Measurements from ENCODE around the gene SDHB.

SDHB gene

GRCh38 chr1:17094664-17095063, 40.8 kb upstream of the SDHB start:
- Histone ChIP-seq H3K9ac (ENCODE audit: low read depth in 1 of 2, low read length in 2 of 2) (no peak overlapping the region), H3K9me3 (ENCODE audit: control insufficient read depth in 2 of 2, low read length in 2 of 2) (no peaks in the 10 kb centered on the region), H3K27ac (ENCODE audit: low read depth in 2 of 2, low read length in 2 of 2) (no peak overlapping the region), H3K27me3 (ENCODE audit: control insufficient read depth in 2 of 2, insufficient read depth in 2 of 2, low read length in 2 of 2) (no peaks in the 10 kb centered on the region), H3K4me3 (ENCODE audit: low read length in 2 of 2) (no peak overlapping the region), H3K4me1 (ENCODE audit: control insufficient read depth in 2 of 2, insufficient read depth in 2 of 2, low read length in 2 of 2) (peaks cover 3 to 8% of the 10 kb centered on the region in 2 donors), H3K36me3 (ENCODE audit: control insufficient read depth in 2 of 2, insufficient read depth in 2 of 2, low read length in 2 of 2) (peaks cover 58 to 62% of the 10 kb centered on the region in 2 donors)

GRCh38 chr1:17093822-17094393, 40.1 kb upstream of the SDHB start:
- no peak overlapping the region for H3K9ac ChIP-seq (ENCODE audit: low read depth in 1 of 2, low read length in 2 of 2)

GRCh38 chr1:17091252-17091651, 37.4 kb upstream of the SDHB start:
- H3K36me3 ChIP-seq (ENCODE audit: control insufficient read depth in 2 of 2, insufficient read depth in 2 of 2, low read length in 2 of 2), result peaks cover 58 to 72% of the 10 kb centered on the region in 2 donors
- no peak overlapping the region for H3K27ac ChIP-seq (ENCODE audit: low read depth in 2 of 2, low read length in 2 of 2)

More at GRCh38 chr1:17093822-17094393, 40.1 kb upstream of the SDHB start:
- peaks cover 57 to 68% of the 10 kb centered on the region in 2 donors for H3K36me3 ChIP-seq (ENCODE audit: control insufficient read depth in 2 of 2, insufficient read depth in 2 of 2, low read length in 2 of 2)
- no peak overlapping the region for H3K4me3 ChIP-seq (ENCODE audit: low read length in 2 of 2)
- peaks cover 3 to 8% of the 10 kb centered on the region in 2 donors for H3K4me1 ChIP-seq (ENCODE audit: control insufficient read depth in 2 of 2, insufficient read depth in 2 of 2, low read length in 2 of 2)
- H3K27me3 ChIP-seq (ENCODE audit: control insufficient read depth in 2 of 2, insufficient read depth in 2 of 2, low read length in 2 of 2), result no peaks in the 10 kb centered on the region
- no peaks in the 10 kb centered on the region for H3K9me3 ChIP-seq (ENCODE audit: control insufficient read depth in 2 of 2, low read length in 2 of 2)
- H3K27ac ChIP-seq (ENCODE audit: low read depth in 2 of 2, low read length in 2 of 2), result no peak overlapping the region

DNA sequence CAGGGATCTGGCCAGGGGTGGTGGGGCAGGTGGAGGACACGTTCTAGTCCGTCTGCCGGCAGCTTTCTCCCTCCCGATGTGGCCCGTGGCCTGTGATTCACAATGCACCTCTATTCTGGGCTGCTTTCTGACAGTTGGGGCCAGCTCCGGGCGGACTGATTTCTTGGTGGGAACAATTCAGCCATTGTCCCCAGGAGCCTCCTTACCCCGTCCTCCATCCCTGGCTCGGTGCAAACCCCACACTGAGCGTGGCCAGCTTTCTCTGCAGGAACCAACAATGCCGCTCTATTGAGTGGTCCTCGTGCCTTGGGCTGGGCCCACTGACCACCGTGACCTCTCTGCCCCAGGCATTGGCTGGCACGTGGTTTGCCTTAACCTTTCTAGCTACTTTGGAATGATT, 35.7 kb upstream of the SDHB start:
- H3K27me3 ChIP-seq (ENCODE audit: control insufficient read depth in 2 of 2, insufficient read depth in 2 of 2, low read length in 2 of 2), result no peaks in the 10 kb centered on the region
- H3K4me3 ChIP-seq (ENCODE audit: low read length in 2 of 2), result no peak overlapping the region
- H3K36me3 ChIP-seq (ENCODE audit: control insufficient read depth in 2 of 2, insufficient read depth in 2 of 2, low read length in 2 of 2), result peaks cover 52 to 72% of the 10 kb centered on the region in 2 donors
- no peaks in the 10 kb centered on the region for H3K4me1 ChIP-seq (ENCODE audit: control insufficient read depth in 2 of 2, insufficient read depth in 2 of 2, low read length in 2 of 2)
- H3K9me3 ChIP-seq (ENCODE audit: control insufficient read depth in 2 of 2, low read length in 2 of 2), result no peaks in the 10 kb centered on the region
- H3K9ac ChIP-seq (ENCODE audit: low read depth in 1 of 2, low read length in 2 of 2), result no peak overlapping the region
- H3K27ac ChIP-seq (ENCODE audit: low read depth in 2 of 2, low read length in 2 of 2), result no peak overlapping the region

More at GRCh38 chr1:17091252-17091651, 37.4 kb upstream of the SDHB start:
- H3K4me1 ChIP-seq (ENCODE audit: control insufficient read depth in 2 of 2, insufficient read depth in 2 of 2, low read length in 2 of 2), result no peaks in the 10 kb centered on the region
- H3K4me3 ChIP-seq (ENCODE audit: low read length in 2 of 2), result no peak overlapping the region
- H3K9me3 ChIP-seq (ENCODE audit: control insufficient read depth in 2 of 2, low read length in 2 of 2), result no peaks in the 10 kb centered on the region
- H3K9ac ChIP-seq (ENCODE audit: low read depth in 1 of 2, low read length in 2 of 2), result no peak overlapping the region
- H3K27me3 ChIP-seq (ENCODE audit: control insufficient read depth in 2 of 2, insufficient read depth in 2 of 2, low read length in 2 of 2), result no peaks in the 10 kb centered on the region

- no peak overlapping the region for H3K9ac ChIP-seq (ENCODE audit: low read depth in 1 of 2, low read length in 2 of 2)
- H3K36me3 ChIP-seq (ENCODE audit: control insufficient read depth in 2 of 2, insufficient read depth in 2 of 2, low read length in 2 of 2), result peaks cover 57 to 75% of the 10 kb centered on the region in 2 donors
- no peaks in the 10 kb centered on the region for H3K4me1 ChIP-seq (ENCODE audit: control insufficient read depth in 2 of 2, insufficient read depth in 2 of 2, low read length in 2 of 2)
- no peaks in the 10 kb centered on the region for H3K27me3 ChIP-seq (ENCODE audit: control insufficient read depth in 2 of 2, insufficient read depth in 2 of 2, low read length in 2 of 2)
- no peaks in the 10 kb centered on the region for H3K9me3 ChIP-seq (ENCODE audit: control insufficient read depth in 2 of 2, low read length in 2 of 2)
- no peak overlapping the region for H3K4me3 ChIP-seq (ENCODE audit: low read length in 2 of 2)
- H3K27ac ChIP-seq (ENCODE audit: low read depth in 2 of 2, low read length in 2 of 2), result no peak overlapping the region
Observed at GRCh38 chr1:17086751-17087150, 32.9 kb upstream of the SDHB start.

DNA sequence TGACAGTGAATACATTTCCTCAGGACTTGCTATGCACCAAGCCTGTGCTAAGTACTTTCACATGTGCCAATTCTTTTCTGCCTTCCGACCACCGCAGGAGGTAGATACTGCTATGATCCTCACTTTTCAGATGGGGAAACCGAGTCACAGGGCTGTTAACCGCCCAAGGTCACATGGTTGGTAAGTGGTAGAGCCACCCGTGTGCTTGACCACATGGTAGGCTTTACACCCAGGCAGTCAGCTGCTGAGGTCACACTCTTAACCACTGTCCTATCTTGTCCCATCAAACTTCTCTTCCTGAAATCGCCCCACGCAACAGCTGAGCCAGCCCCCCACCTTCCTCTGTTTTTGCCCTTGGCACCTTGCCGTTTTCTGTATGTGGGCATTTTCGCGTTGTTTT, 31.0 kb upstream of the SDHB start:
- no peaks in the 10 kb centered on the region for H3K4me1 ChIP-seq (ENCODE audit: control insufficient read depth in 2 of 2, insufficient read depth in 2 of 2, low read length in 2 of 2)
- H3K9ac ChIP-seq (ENCODE audit: low read depth in 1 of 2, low read length in 2 of 2), result no peak overlapping the region
- no peaks in the 10 kb centered on the region for H3K9me3 ChIP-seq (ENCODE audit: control insufficient read depth in 2 of 2, low read length in 2 of 2)
- H3K36me3 ChIP-seq (ENCODE audit: control insufficient read depth in 2 of 2, insufficient read depth in 2 of 2, low read length in 2 of 2), result peaks cover 64 to 77% of the 10 kb centered on the region in 2 donors
- H3K4me3 ChIP-seq (ENCODE audit: low read length in 2 of 2), result no peak overlapping the region
- no peaks in the 10 kb centered on the region for H3K27me3 ChIP-seq (ENCODE audit: control insufficient read depth in 2 of 2, insufficient read depth in 2 of 2, low read length in 2 of 2)
- no peak overlapping the region for H3K27ac ChIP-seq (ENCODE audit: low read depth in 2 of 2, low read length in 2 of 2)

GRCh38 chr1:17082761-17083160, 28.9 kb upstream of the SDHB start:
- Histone ChIP-seq H3K27me3 (ENCODE audit: control insufficient read depth in 2 of 2, insufficient read depth in 2 of 2, low read length in 2 of 2) (no peaks in the 10 kb centered on the region), H3K27ac (ENCODE audit: low read depth in 2 of 2, low read length in 2 of 2) (no peak overlapping the region), H3K4me1 (ENCODE audit: control insufficient read depth in 2 of 2, insufficient read depth in 2 of 2, low read length in 2 of 2) (no peaks in the 10 kb centered on the region), H3K4me3 (ENCODE audit: low read length in 2 of 2) (no peak overlapping the region), H3K9ac (ENCODE audit: low read depth in 1 of 2, low read length in 2 of 2) (no peak overlapping the region), H3K36me3 (ENCODE audit: control insufficient read depth in 2 of 2, insufficient read depth in 2 of 2, low read length in 2 of 2) (peaks cover 63 to 69% of the 10 kb centered on the region in 2 donors), H3K9me3 (ENCODE audit: control insufficient read depth in 2 of 2, low read length in 2 of 2) (no peaks in the 10 kb centered on the region)

GRCh38 chr1:17081439-17081838, 27.6 kb upstream of the SDHB start:
- no peak overlapping the region for H3K9ac ChIP-seq (ENCODE audit: low read depth in 1 of 2, low read length in 2 of 2)
- H3K27ac ChIP-seq (ENCODE audit: low read depth in 2 of 2, low read length in 2 of 2), result no peak overlapping the region
- peaks cover 61 to 71% of the 10 kb centered on the region in 2 donors for H3K36me3 ChIP-seq (ENCODE audit: control insufficient read depth in 2 of 2, insufficient read depth in 2 of 2, low read length in 2 of 2)
- no peak overlapping the region for H3K4me3 ChIP-seq (ENCODE audit: low read length in 2 of 2)
- H3K4me1 ChIP-seq (ENCODE audit: control insufficient read depth in 2 of 2, insufficient read depth in 2 of 2, low read length in 2 of 2), result no peaks in the 10 kb centered on the region
- H3K9me3 ChIP-seq (ENCODE audit: control insufficient read depth in 2 of 2, low read length in 2 of 2), result no peaks in the 10 kb centered on the region
- no peaks in the 10 kb centered on the region for H3K27me3 ChIP-seq (ENCODE audit: control insufficient read depth in 2 of 2, insufficient read depth in 2 of 2, low read length in 2 of 2)

GRCh38 chr1:17080880-17081279, 27.0 kb upstream of the SDHB start:
- no peaks in the 10 kb centered on the region for H3K27me3 ChIP-seq (ENCODE audit: control insufficient read depth in 2 of 2, insufficient read depth in 2 of 2, low read length in 2 of 2)
- no peak overlapping the region for H3K27ac ChIP-seq (ENCODE audit: low read depth in 2 of 2, low read length in 2 of 2)
- H3K4me3 ChIP-seq (ENCODE audit: low read length in 2 of 2), result no peak overlapping the region
- H3K9me3 ChIP-seq (ENCODE audit: control insufficient read depth in 2 of 2, low read length in 2 of 2), result no peaks in the 10 kb centered on the region
- H3K4me1 ChIP-seq (ENCODE audit: control insufficient read depth in 2 of 2, insufficient read depth in 2 of 2, low read length in 2 of 2), result no peaks in the 10 kb centered on the region
- peaks cover 56 to 67% of the 10 kb centered on the region in 2 donors for H3K36me3 ChIP-seq (ENCODE audit: control insufficient read depth in 2 of 2, insufficient read depth in 2 of 2, low read length in 2 of 2)
- H3K9ac ChIP-seq (ENCODE audit: low read depth in 1 of 2, low read length in 2 of 2), result no peak overlapping the region

DNA sequence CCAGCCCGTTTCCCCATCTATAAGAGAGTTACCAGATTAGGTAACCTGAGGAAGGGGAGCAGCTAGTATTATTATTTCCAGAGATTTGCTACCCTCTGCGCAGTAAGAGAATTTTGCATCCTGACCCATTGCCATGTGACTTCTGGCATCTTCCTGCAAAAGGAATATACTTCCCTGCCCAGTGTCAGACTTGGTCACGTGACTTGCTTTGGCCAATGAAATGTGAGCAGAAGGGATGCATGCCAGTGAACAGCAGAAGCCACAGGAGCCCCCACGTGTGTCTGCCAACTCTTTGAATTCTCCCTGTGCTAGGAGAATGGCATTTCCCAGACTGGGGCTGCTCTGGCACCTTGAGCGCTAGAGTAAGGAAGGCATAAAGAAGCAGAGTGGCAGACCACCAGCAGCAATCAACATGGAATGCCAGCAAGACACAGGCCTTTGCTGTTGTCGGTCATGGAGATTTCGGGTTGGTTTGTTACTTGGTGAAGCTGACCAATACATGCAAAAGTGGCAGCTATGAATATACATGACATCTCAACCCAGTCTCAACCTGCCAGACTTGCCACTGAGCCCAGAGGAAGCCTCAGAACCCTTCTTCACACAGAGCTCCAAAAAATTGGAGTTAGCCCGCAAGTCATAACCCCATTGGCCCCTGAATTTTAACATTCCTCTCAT, 26.4 kb upstream of the SDHB start:
- no peak overlapping the region for H3K27ac ChIP-seq (ENCODE audit: low read depth in 2 of 2, low read length in 2 of 2)
- H3K9ac ChIP-seq (ENCODE audit: low read depth in 1 of 2, low read length in 2 of 2), result no peak overlapping the region
- no peaks in the 10 kb centered on the region for H3K9me3 ChIP-seq (ENCODE audit: control insufficient read depth in 2 of 2, low read length in 2 of 2)
- H3K4me1 ChIP-seq (ENCODE audit: control insufficient read depth in 2 of 2, insufficient read depth in 2 of 2, low read length in 2 of 2), result no peaks in the 10 kb centered on the region
- no peak overlapping the region for H3K4me3 ChIP-seq (ENCODE audit: low read length in 2 of 2)
- H3K27me3 ChIP-seq (ENCODE audit: control insufficient read depth in 2 of 2, insufficient read depth in 2 of 2, low read length in 2 of 2), result no peaks in the 10 kb centered on the region
- peaks cover 56 to 70% of the 10 kb centered on the region in 2 donors for H3K36me3 ChIP-seq (ENCODE audit: control insufficient read depth in 2 of 2, insufficient read depth in 2 of 2, low read length in 2 of 2)
